GM18868 (cell line): ENCODE data around the gene IGFBP1.

Experiments used
- ATAC-seq: cut with Tn5 transposase; IDR thresholded peaks from one replicate; pipeline ENCODE4 v1.9.1; 2021; ENCODE audit warnings: mild to moderate bottlenecking, moderate library complexity; ENCODE audit not compliant: unreplicated experiment

The IGFBP1 gene

GRCh38 chr7:45898222-45898621 lies 9.9 kb downstream of the IGFBP1 start:
- ATAC-seq = no peak

GRCh38 chr7:45901566-45901965 lies 13.3 kb downstream of the IGFBP1 start:
- no peak for ATAC-seq

DNA sequence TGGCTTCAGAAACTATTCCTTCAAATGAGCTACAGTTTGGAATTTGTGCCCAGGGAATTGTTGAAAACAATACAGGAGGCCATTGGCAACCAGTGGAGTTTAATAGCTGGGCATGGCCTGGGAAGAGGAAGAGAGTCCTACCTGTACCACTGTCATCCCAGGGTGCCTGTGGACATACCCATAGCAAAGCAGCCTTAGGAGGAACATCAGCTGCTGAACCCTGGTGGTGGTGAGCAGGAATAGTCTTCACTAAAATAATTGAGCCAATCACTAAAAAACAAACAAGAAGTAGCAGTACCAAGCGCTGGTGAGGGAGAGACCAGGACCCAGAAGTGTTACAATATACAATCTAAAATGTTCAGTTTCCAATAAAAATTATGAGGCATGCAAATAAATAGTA lies 14.5 kb downstream of the IGFBP1 start:
- ATAC-seq = no peak

- no peak for ATAC-seq
Observed at GRCh38 chr7:45909561-45909960, 21.3 kb downstream of the IGFBP1 start.

GRCh38 chr7:45910855-45911254 lies 22.6 kb downstream of the IGFBP1 start:
- ATAC-seq = no peak

DNA sequence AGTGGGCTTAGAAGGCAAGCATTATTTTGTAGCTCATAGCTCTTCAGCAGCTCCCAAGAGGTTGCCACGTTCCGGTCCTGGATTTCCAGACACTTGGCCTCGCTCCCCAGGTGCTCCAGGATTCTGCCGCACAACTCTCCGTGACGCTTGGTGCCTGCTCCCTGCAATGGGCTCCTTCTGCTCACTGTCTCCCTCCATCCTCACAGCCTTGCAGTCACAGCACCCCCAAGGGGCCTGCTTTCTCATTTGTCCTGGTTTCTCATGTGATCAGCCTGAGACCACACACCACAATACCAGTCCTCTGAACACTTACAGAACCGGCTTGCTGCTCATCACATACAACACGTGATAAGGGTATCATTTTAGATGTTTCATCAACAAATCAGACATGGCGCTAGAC lies 23.0 kb downstream of the IGFBP1 start:
- ATAC-seq = no peak

- ATAC-seq = no peak
Observed at GRCh38 chr7:45912972-45913371, 24.7 kb downstream of the IGFBP1 start.

GRCh38 chr7:45914911-45915310 lies 26.6 kb downstream of the IGFBP1 start:
- no peak for ATAC-seq

DNA sequence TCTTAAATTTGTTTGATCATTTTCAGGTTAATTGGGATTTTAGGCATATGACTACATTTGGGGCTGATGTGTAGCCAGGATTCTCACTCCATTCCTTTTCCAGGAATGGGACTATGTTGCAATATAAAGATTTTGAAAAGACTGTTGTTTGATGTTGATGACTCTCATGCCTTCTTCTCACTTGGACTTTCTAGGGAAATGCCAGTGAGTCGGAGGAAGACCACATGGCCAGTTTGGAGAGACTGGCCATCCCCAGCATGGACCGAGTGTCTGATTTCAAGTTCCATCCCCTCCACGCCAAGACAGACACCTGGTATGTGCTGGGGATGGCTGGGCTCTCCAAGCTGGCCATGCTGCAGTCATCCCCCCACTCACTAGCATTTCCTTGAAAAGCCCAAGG lies 27.3 kb downstream of the IGFBP1 start:
- no peak for ATAC-seq

GRCh38 chr7:45917064-45917463 lies 28.8 kb downstream of the IGFBP1 start:
- no peak for ATAC-seq

- ATAC-seq = peak; percentile 65
Observed at GRCh38 chr7:45917658-45918057, 29.4 kb downstream of the IGFBP1 start.

GRCh38 chr7:45918556-45918955 lies 30.3 kb downstream of the IGFBP1 start:
- ATAC-seq = no peak

DNA sequence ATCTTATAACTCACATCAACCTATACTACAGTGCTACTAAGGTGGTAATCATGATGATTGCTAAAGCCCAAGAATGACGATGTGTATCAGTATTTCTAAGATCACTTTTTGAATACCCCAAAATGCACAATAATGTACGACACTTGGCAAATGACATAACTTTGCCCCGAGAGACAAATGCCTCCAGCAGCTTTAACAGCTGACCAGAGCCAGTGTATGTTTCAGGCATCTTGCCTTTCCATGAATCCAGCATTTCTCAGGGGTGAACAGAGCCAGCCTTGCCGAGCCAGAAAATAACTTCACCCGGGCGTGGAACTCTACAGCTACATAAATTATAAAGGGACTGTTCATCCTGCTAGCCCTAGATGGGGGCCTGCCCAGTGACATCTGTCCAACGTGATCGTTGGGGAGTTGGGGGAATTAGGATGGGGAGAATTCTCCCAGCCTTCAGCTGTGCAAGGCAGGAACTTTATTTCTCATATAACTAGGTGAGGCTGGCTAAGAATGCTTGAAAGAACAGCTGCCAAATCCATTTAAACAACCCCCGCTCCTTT lies 31.0 kb downstream of the IGFBP1 start:
- ATAC-seq = no peak

DNA sequence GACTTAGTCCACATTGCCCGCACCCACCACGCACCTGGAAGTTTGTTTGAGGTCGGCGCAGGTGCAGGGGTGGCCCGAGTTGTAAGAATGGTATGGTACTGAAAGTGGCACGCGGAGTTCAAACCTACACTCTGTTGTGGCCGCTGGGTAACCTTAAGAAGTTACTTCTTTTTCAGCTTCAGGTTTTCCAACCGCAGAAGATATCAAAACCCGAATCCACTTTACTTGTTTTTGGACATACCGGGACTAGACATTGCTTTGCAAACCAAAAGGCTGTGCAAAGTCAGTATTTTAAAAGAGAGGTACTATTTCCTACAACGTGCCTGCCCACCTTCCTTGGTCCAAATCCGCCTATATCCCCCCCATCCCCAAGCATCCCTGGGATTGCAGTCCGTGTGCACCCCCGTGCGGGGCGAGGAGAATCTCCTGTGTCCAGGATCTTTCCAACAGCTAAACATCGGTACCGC lies 31.7 kb downstream of the IGFBP1 start:
- ATAC-seq = no peak

DNA sequence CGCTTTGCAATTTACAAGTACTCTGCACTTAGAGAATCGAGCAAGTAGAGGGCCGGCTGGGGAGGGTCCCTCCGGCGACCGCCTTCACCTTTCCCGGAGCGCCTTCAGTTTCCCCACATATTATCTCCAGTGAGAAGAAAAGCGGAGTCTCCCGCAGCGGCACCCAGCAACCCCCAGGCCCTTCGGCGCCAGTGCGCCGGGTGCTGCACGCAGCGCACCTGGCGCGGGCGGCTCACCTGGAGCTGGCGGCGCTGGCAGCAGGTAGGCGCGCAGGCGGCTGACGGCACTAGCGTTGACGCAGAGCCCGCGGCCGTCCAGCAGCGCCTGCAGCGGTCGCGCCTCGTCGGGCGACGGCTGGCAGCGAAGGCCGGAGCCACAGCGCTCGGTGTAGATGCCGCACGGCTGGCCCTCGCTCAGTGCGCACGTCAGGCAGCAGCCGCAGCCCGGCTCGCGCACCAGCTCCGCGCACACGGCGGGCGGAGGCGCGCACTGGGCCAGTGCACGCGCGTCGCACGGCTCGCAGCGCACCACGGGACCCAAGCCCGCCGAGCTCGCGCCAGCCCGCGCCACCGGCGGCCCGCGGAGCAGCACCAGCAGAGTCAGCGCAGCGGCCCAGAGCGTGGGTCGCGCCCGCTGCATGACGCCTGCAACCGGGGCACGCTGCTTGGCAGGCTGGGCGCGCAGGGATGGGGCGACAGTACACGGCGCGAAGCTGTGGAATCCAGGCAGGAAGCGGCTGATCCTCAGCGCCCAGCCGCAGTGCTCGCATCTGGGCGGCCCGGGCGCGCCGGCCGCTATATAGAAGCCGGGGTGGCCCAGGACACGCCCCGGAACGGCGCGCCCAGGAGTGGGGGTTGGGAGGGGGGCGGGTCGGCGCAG lies 32.5 kb downstream of the IGFBP1 start, which contains the start of gene IGFBP3:
IGFBP3 (minus strand) TSS at position 771 of the 879 bp plus-strand sequence; CDS start at position 639, 132 bp downstream.
- ATAC-seq = peak; percentile 39

DNA sequence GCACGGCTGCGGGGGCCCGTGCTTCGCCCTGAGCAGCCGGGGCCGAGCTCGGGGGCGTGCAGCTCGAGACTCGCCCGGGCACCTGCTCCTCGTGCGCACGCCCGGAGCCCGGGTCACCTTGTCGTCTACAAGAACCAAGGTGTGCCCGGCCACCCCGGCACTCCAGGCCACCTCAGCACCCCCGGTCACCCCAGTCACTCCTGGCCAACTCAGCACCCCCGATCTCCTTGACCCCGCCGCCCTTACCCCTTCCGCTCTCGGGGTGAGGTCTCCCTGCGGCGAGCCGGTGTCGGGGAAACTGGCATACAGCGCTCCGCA lies 33.1 kb downstream of the IGFBP1 start:
- no peak for ATAC-seq

DNA sequence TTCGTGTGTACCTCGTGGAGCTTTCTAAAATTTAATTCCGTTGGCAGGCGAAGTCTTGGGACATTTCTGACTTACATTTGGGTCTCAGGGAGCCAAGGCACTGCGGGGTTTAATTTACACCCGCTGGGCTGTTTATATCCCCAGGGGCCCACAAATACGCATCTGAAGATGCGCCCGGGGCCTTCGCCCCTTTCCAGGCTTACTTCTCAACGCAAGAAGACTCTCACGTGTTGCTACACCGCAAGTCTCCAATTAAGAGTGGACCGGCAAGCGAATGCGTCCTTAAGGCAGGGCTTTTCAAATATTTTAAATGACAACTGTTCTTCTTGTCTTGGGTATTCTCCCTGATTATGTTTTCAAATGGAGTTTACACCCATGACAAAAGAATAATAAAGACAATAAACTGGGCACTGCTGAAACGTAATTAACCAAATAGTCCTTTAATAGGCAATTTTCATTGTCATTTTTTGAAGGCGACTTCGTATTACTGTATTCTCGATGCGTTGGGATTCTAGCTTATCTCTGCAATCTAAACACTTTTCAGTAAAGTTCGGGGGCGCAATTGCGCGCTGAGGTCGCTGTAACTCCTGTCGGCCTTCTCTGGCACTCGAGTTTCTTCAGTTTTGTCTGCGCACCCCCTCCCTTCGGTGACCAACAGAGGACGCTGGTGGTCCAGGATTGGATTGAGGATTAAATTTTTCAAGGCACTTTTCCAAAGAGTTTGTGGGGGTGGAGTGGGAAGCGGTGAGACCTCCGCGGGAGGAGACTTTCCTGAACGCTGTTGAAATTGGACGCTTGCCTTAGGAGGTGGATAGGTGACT lies 33.6 kb downstream of the IGFBP1 start:
- ATAC-seq = no peak

- no peak for ATAC-seq
Observed at GRCh38 chr7:45922810-45923209, 34.5 kb downstream of the IGFBP1 start.

DNA sequence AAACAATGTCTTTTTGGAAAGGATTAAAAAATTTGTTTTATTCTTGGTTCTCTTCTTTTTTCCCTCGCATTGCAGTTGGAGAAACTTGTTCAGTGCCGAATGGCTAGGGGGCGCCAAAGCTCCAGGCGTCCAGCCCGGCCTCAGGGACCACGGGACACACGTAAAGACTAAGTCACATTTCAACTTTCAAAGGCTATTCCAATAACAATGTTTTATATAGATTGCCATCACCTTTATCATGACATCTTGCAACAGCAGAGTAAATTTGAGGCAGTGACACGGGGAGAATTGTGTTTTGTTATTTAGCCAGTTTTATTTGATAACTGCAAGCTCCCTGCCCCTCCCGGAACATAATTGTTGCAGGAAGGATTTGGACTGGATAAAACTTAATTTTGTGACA lies 35.0 kb downstream of the IGFBP1 start:
- ATAC-seq = no peak

DNA sequence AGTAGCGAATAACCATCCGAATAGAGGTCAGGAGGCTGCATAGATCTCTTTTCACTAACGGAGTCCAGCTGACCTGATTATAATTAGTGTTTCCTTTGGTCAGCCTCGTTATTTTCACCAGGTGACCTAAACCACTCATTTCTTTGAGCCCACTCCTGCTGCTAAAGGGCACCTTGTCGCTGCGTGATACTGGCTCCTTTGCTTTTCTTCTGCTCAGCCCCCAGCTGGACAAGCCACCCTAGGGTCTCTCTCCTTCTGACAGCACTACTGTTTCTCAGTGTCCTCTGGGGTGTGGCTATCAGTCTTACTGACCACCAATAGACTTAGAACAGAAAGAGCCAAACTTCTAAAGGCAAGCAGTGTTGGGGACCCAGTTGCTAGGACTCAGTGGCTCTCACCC lies 35.5 kb downstream of the IGFBP1 start:
- no peak for ATAC-seq

DNA sequence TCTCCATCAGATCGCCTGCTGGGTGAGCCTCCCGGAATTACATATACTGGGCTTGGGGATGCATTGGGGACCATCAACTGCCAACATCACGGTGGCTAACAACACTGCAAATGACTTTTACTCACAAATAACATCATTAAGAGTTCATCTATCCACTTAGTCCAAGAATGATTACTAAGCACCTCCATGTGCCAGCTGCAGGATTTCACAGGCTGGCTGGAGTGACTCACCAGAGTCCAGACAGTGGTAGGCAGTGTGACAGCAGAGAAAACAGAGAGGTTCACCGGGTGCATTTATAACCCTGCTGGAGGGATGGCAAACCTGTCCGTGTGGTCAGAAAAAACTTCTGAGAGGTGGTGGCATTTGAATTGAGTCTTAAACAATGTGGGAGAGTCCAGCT lies 36.0 kb downstream of the IGFBP1 start:
- no peak for ATAC-seq

DNA sequence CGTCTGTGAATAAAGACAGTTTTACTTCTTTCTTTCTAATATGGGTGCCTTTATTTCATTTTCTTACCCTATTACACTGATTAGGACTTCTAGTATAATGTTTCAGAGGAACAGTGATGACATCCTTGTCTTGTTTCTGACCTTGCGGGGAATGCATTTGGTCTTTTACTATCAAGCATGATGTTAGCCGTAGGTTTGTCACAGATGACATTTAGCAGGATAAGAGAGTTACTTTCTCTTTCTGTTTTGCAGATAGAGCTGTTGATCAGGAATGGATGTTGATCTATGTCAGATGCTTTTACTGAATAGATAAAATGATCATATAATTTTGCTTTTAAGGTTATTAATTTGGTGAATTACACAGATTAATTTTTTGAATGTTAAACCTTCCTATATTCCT lies 39.4 kb downstream of the IGFBP1 start:
- no peak for ATAC-seq
